ENCODE results near the gene GON4L. TPM values are rescaled to one million over a fixed set of nuclear protein-coding genes. Genes with fewer than 3 reads are reported as not detected.

The GON4L gene
- total RNA-seq, 5 donors from 2014 or later (not counting 1 experiment from before 2014, with no cell fraction given) = 101 to 113 (median 105) TPM

Other genes starting within 250 kb of the GON4L start
- 10 to 100 TPM; 47.6 to 96.2 (median 92.9) TPM for gene MSTO1, start 247.0 kb downstream of the GON4L start, total RNA-seq
- 10 to 100 TPM; 75.8 to 88.3 (median 85.0) TPM for gene YY1AP1, start 168.4 kb downstream of the GON4L start, total RNA-seq
- gene DAP3, start 168.1 kb downstream of the GON4L start, total RNA-seq = 100 to 1,000 TPM; 112 to 140 (median 133) TPM
- gene SYT11, start 2.4 kb upstream of the GON4L start, total RNA-seq = 10 to 100 TPM in 2 of 5 donors, 1 to 10 TPM in 3; 8.6 to 19.8 (median 9.0) TPM
- gene RIT1, start 54.1 kb upstream of the GON4L start, total RNA-seq = 10 to 100 TPM; 35.3 to 56.4 (median 39.2) TPM
- 100 to 1,000 TPM in 1 of 5 donors, 10 to 100 TPM in 4; 44.5 to 102 (median 85.6) TPM for gene KHDC4, start 77.2 kb upstream of the GON4L start, total RNA-seq
- gene RXFP4, start 84.4 kb upstream of the GON4L start, total RNA-seq = not detected
- 100 to 1,000 TPM; 110 to 174 (median 167) TPM for gene ARHGEF2, start 121.3 kb upstream of the GON4L start, total RNA-seq
- 100 to 1,000 TPM; 230 to 238 (median 232) TPM for gene SSR2, start 163.7 kb upstream of the GON4L start, total RNA-seq
- gene UBQLN4, start 196.6 kb upstream of the GON4L start, total RNA-seq = 10 to 100 TPM; 21.9 to 39.6 (median 37.9) TPM
- gene LAMTOR2, start 197.6 kb upstream of the GON4L start, total RNA-seq = 10 to 100 TPM; 21.5 to 37.8 (median 35.2) TPM
- 1 to 10 TPM in 3 of 5 donors, under 1 TPM in 2; 0.26 to 2.3 (median 1.9) TPM for gene RAB25, start 203.9 kb upstream of the GON4L start, total RNA-seq
- gene MEX3A, start 225.3 kb upstream of the GON4L start, total RNA-seq = under 1 TPM; 0.03 to 0.58 (median 0.20) TPM